Adipocyte (in vitro differentiated cells): ENCODE data around the gene ASTL.

ENCODE experiments used
- DNase-seq: peaks from one replicate; pipeline ENCODE4 v3.0.0-alpha.2; 2015; ENCODE audit warnings: low read depth
- H3K27me3 ChIP-seq: replicated peaks from 2 replicates; pipeline ENCODE4 v1.7.0; 2013; ENCODE audit warnings: mild to moderate bottlenecking, low read length, moderate library complexity; ENCODE audit not compliant: control insufficient read depth, insufficient read depth
- H3K36me3 ChIP-seq: 2 replicates; pipeline ENCODE4 v1.7.0; 2013; ENCODE audit warnings: low read length, mild to moderate bottlenecking, moderate library complexity; ENCODE audit not compliant: control insufficient read depth, insufficient read depth, severe bottlenecking
- H3K4me1 ChIP-seq: 2 replicates; pipeline ENCODE4 v1.7.0; 2013; ENCODE audit warnings: mild to moderate bottlenecking, low read length, moderate library complexity; ENCODE audit not compliant: control insufficient read depth, insufficient read depth
- H3K4me3 ChIP-seq: 2 replicates; pipeline ENCODE4 v1.7.0; 2013; ENCODE audit warnings: mild to moderate bottlenecking, low read length, moderate library complexity
- H3K9ac ChIP-seq: 2 replicates; pipeline ENCODE4 v1.7.0; 2013; ENCODE audit warnings: mild to moderate bottlenecking, low read length, moderate library complexity
- H3K9me3 ChIP-seq: 2 replicates; pipeline ENCODE4 v1.7.0; 2013; ENCODE audit warnings: mild to moderate bottlenecking, low read length, moderate library complexity; ENCODE audit not compliant: control insufficient read depth

ASTL gene

DNA sequence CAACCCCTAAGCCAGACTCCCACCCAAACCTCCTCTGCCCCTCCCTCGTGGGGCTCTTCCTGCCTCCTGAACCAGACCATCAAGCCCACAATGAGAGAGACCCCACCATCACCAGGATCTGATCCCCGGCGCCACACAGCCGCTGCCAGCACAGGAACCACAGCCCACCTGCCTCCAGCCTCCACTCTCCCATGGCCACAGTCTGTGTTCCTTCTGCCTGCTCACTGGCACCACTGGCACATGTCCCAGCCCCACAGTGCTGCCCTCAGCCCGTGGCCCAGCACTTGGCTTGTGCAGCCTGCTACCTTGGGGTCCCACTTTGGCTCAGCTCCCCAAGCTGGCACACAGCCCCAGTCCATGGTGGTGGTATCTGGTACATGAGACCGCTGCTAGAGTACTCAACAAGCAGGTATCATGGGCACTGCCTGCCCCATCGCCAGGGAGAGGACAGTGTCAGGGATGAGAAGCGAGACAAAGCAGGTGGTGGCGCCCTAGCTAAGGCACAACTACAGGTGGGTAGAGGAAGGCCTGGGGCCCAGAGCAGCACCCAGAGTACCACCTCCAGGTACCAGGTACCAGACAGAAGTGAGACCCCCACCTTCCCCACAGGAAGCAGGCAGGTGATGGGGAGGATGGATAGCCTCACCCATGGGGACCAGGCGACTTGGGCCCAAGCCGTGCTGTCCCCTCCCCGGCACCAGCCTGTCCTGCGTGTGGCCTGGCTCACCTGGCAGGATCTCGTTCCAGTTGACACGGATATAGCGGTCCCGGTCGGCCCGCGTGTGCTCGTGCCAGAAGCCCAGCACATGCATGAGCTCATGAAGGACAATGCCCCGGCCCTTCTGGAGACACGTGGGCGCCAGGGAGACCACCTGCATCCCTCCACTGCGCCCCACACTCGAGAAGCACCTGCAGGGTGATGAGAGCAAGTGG is 6.2 kb downstream of the ASTL start:
- Histone ChIP-seq H3K27me3 (peaks cover 48% of the 10 kb centered on the region), H3K9me3 (no peaks in the 10 kb centered on the region), H3K4me1 (no peaks in the 10 kb centered on the region), H3K4me3 (no peak overlapping the region), H3K36me3 (no peaks in the 10 kb centered on the region), H3K9ac (no peak overlapping the region)
- no peak for DNase-seq

GRCh38 chr2:96131152-96131812 is 7.0 kb downstream of the ASTL start:
- no peak for DNase-seq
- Histone ChIP-seq H3K9me3 (no peaks in the 10 kb centered on the region), H3K4me3 (no peak overlapping the region), H3K9ac (no peak overlapping the region), H3K27me3 (peaks cover 49% of the 10 kb centered on the region), H3K36me3 (no peaks in the 10 kb centered on the region), H3K4me1 (no peaks in the 10 kb centered on the region)

GRCh38 chr2:96130483-96130882 is 7.8 kb downstream of the ASTL start:
- Histone ChIP-seq H3K36me3 (no peaks in the 10 kb centered on the region), H3K4me3 (no peak overlapping the region), H3K9me3 (no peaks in the 10 kb centered on the region), H3K27me3 (peaks cover 47% of the 10 kb centered on the region), H3K4me1 (no peaks in the 10 kb centered on the region), H3K9ac (no peak overlapping the region)
- DNase-seq, result no peak

GRCh38 chr2:96129528-96130120 is 8.7 kb downstream of the ASTL start:
- H3K4me1 ChIP-seq, result no peaks in the 10 kb centered on the region
- H3K36me3 ChIP-seq, result no peaks in the 10 kb centered on the region
- no peak overlapping the region for H3K9ac ChIP-seq
- peaks cover 47% of the 10 kb centered on the region for H3K27me3 ChIP-seq
- DNase-seq, result no peak
- no peak overlapping the region for H3K4me3 ChIP-seq
- H3K9me3 ChIP-seq, result no peaks in the 10 kb centered on the region

- Histone ChIP-seq H3K9ac (no peak overlapping the region), H3K27me3 (peaks cover 45% of the 10 kb centered on the region), H3K4me1 (no peaks in the 10 kb centered on the region), H3K9me3 (no peaks in the 10 kb centered on the region), H3K4me3 (no peak overlapping the region), H3K36me3 (no peaks in the 10 kb centered on the region)
- DNase-seq, result no peak
Observed at GRCh38 chr2:96128456-96128855, 9.8 kb downstream of the ASTL start.

DNA sequence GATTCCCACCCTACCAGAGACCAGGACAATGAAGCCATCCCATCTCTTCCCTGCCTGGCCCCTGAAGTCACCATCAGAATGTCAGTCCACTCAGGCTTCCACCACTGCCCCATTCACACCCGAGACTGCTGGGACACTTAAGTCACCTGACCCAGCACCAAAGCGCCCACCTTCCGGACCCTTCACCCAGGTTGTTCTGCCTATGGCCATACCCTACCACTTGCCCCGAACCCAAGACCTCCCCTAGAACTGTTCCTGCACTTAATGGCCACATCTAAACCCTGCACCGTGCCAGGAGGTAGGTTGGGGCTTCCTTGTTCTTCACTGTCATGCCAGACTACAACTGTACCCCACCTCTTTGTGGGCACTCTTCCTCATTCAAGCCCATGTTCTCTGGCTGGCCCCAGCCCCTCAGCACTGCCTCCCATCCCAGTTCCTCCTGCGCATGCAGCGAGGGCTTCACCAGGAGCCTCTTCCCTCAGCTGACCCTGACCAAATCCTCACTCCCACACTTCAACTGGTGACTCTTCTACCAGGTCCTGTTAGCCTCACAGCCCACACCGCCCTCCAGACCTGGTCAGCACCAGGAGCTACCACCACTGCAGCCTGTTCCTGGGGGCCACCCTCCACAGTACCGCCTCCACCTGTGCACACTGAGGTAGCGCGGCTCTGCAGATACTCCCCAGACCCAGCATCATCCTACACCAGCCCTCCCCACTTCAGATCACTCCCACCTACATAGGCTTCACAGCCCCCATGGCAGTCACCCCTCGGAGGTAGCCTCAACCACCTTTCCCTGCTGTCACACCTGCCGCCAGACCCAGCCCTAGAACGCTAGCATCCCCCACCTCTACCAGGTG is 13.7 kb downstream of the ASTL start:
- no peaks in the 10 kb centered on the region for H3K4me1 ChIP-seq
- no peak for DNase-seq
- H3K9me3 ChIP-seq, result no peaks in the 10 kb centered on the region
- H3K9ac ChIP-seq, result no peak overlapping the region
- no peak overlapping the region for H3K4me3 ChIP-seq
- peaks cover 68% of the 10 kb centered on the region for H3K27me3 ChIP-seq
- no peaks in the 10 kb centered on the region for H3K36me3 ChIP-seq

GRCh38 chr2:96123936-96124335 is 14.4 kb downstream of the ASTL start:
- H3K4me3 ChIP-seq, result no peak overlapping the region
- H3K36me3 ChIP-seq, result no peaks in the 10 kb centered on the region
- H3K27me3 ChIP-seq, result peaks cover 71% of the 10 kb centered on the region

GRCh38 chr2:96123290-96123689 is 15.0 kb downstream of the ASTL start:
- H3K27me3 ChIP-seq, result peaks cover 78% of the 10 kb centered on the region
- H3K4me3 ChIP-seq, result no peak overlapping the region
- no peaks in the 10 kb centered on the region for H3K9me3 ChIP-seq
- H3K4me1 ChIP-seq, result no peaks in the 10 kb centered on the region
- H3K9ac ChIP-seq, result no peak overlapping the region
- no peak for DNase-seq
- no peaks in the 10 kb centered on the region for H3K36me3 ChIP-seq

More at GRCh38 chr2:96123936-96124335, 14.4 kb downstream of the ASTL start:
- H3K9me3 ChIP-seq, result no peaks in the 10 kb centered on the region
- DNase-seq, result no peak
- H3K4me1 ChIP-seq, result no peaks in the 10 kb centered on the region
- no peak overlapping the region for H3K9ac ChIP-seq

- DNase-seq, result no peak
- no peaks in the 10 kb centered on the region for H3K36me3 ChIP-seq
- H3K4me1 ChIP-seq, result no peaks in the 10 kb centered on the region
- no peak overlapping the region for H3K9ac ChIP-seq
- H3K4me3 ChIP-seq, result no peak overlapping the region
- peaks cover 85% of the 10 kb centered on the region for H3K27me3 ChIP-seq
- no peaks in the 10 kb centered on the region for H3K9me3 ChIP-seq
Observed at GRCh38 chr2:96122391-96122790, 15.9 kb downstream of the ASTL start.

DNA sequence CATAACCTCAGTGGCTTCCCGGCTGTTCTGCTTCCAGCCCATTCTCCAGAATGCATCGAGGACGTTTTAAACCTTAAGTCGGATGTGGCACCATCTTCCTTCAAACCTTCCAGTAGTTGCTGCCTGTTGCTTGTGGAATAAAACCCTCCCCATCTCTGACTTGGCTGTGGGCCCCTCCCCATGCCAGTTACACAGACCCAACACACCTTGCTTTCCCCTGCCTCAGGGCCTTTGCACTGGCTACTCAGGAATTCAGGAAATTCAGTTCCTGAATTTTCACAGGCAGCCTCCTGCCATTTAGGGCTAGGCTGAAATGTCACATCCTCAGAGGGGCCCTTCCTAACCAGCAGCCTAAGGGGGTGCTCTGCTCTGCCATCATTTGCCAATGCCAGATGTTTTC is 16.9 kb downstream of the ASTL start:
- no peak for DNase-seq
- Histone ChIP-seq H3K4me1 (no peaks in the 10 kb centered on the region), H3K4me3 (no peak overlapping the region), H3K9me3 (no peaks in the 10 kb centered on the region), H3K9ac (no peak overlapping the region), H3K36me3 (no peaks in the 10 kb centered on the region), H3K27me3 (peaks cover 81% of the 10 kb centered on the region)
